NCI-H345 (cell line): ENCODE data around the gene ITGAE.

Source experiments
- DNase-seq: peaks from one replicate; lab custom pipeline; 2025; lab: John Stamatoyannopoulos, UW

Gene ITGAE

GRCh38 chr17:3817851-3818605 lies 17.0 kb upstream of the ITGAE start:
- DNase-seq = no peak

GRCh38 chr17:3815925-3816324 lies 14.9 kb upstream of the ITGAE start:
- no peak for DNase-seq

GRCh38 chr17:3815122-3815521 lies 14.1 kb upstream of the ITGAE start:
- DNase-seq = no peak

DNA sequence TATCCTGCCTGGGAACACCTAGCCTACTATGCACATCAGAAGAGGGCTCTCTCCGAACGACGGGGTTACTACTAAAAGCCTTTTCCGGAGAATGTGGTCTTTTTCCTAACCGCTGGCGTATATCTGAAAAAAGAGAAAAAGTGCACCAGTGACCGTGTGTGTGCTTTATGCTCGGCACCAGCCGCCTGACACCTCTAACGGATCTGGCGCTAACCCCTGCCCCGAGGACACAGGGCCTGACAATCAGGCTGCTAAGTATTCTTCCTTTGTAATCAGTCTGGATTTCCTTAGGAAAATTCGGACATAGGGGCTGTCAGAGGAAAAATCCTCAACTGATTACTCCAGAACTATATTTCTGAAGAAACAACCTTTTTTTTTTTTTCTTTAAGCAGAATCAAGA lies 13.4 kb upstream of the ITGAE start:
- DNase-seq = no peak

GRCh38 chr17:3813171-3813570 lies 12.2 kb upstream of the ITGAE start:
- DNase-seq = no peak

DNA sequence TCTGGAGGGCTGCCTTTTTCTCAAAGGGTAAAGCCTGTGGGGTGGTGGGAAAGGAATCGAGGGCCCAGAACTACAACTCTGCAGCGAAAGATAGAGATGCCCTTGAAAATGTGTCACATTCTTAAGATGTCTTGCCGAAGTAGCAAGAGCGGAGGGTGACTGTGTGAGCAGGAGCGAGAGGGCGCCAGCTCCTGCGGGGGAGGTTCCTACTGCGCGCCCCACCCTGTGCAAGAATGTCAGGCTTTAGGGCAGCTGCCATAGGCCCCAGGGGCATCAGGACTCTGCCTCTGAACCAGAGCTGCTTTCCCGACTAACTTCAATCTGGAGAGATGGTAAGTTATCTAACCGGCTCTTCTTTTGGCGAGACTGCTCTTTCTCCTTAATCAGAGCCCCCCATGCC lies 11.8 kb upstream of the ITGAE start:
- no peak for DNase-seq

GRCh38 chr17:3812284-3812683 lies 11.3 kb upstream of the ITGAE start:
- DNase-seq = no peak

DNA sequence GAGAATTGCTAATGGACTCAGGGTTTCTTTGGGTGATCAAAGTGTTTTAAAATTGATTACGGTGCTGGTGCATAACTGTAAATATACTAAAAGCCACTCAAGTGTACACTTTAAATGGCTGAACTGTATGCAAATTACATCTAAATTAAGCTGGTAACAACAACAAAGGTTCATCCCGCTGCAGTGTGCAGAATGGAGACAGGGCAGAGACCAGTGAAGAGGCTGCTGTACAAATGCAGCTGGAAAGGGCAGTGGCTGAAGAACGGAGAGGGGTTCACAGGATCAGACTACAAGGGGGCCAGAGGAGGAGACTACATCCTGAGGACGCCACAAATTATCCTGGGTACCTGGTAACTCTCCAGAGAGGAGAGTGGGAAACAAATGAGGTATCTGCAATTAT lies 9.0 kb upstream of the ITGAE start:
- no peak for DNase-seq

DNA sequence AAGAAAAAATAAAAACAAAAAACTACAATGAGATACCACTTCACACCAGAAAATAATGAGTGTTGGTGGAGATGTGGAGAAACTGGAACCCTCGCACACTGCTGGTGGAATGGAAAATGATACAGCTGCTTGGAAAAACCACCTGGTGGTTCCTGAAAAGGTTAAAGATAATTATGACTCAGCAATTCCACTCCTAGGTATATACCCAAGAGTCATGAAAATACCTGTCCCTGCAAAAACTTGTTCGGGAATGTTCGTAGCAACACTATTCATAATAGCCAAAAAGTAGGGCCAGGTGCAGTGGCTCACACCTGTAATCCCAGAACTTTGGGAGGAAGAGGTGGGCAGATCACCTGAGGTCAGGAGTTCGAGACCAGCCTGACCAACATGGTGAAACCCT lies 8.1 kb upstream of the ITGAE start:
- no peak for DNase-seq

DNA sequence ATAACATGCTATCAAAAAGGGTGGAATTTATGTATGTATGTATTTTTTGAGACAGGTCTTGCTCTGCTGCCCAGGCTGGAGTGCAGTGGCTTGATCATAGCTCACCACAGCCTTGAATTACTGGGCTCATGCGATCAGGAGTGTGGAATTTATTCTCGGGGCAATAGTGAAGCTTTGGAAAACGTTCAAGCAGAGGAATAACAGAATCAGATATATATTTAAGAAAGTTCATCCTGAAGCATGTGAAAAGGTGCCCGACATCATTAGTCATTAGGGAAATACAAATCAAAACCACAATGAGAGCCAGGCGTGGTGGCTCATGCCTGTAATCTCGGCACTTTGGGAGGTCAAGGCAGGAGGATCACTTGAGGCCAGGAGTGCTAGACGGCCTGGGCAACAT lies 7.7 kb upstream of the ITGAE start:
- no peak for DNase-seq

DNA sequence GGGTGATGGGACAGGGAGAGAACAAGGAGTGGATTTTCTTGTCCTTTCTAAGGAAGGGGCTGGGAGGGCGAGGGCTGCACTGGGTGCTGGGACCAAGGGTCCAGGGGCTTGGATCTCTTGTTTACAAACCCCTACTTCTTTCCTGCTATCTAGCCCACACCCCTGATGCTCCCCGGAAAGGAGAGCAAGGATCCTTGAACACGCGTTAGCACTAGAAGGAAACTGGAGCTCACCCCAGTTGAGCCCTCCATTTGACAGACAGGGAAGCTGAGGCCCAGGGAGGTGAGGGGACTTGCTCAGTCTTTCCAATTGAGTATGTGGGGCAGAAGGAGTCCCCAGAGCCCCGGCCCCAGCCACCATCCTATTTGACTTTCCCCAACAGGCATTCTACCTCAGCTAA lies 4.6 kb upstream of the ITGAE start:
- DNase-seq = no peak

DNA sequence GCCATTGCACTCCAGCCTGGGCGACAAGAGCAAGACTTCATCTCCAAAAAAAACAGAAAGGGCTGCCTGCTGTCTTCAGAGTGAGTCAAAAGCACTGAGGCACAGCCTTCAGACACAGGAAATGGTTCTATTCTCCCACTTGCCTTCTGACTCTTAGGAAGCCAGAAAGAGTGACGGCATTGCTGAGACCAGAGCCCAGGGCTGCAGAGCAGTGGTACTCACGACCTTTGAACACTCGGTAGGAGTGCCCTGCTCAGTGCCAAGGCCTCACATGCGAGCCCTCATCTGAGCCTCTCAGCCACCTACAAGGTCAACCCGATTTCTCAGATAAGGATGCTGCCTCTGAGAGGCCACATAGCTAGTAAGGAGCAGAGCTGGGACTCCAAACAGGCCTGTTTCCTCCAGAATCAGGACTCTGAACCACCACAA lies 3.5 kb upstream of the ITGAE start:
- no peak for DNase-seq

DNA sequence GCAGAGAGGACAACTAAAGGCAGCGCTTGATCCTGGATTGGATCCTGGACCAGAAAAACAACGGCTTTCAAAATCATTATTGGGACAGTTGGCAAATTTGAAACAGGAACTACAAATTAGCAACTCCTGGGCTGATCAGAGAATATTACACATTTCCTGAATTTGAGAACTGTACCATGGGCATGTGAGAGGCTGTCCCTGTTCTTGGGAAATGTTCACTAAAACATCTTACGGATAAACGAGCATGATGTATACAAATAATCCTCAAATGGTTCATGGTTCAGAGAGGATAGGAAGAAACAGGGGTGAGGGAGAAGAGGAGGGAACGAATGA lies 2.3 kb upstream of the ITGAE start:
- DNase-seq = no peak

GRCh38 chr17:3802461-3803307 lies 1.7 kb upstream of the ITGAE start:
- no peak for DNase-seq

DNA sequence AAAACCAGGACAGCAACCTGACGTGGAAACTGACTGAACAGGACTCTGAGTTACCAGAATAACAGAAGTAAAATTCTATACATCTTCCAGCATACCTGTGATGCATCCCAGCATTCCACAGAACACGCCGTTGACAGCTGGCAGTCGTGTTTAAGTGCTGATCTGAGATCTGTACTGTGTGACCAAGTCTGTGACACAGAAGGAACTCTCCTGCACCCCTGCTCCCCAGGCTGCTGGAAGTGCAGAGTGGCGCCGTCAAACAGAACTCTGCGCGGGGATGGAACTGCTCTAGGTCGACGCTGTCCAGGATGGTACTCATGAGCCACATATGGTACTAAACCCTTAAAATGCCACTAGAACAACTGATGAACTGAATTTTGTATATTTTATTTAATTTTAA lies 804 bp upstream of the ITGAE start:
- no peak for DNase-seq

DNA sequence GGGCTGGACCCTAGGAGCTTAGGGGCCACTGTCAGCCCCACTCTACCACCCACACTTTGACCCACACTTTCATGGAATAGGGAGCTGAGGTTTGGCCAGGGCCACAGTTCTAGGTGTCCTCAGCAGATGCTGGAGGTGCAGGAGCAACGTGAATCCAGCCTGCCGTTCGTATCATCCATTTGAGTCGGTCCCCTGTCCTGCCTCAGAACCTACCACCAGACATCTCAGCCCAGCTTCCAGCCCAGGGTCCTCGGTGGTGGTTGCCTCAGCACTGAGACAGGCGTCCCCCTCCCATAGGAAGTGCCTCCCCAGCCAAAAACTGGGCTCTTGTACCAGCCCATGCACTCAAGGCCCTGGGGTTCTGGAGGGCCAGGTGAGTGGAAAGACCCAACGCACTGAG lies 359 bp upstream of the ITGAE start:
- DNase-seq = no peak

DNA sequence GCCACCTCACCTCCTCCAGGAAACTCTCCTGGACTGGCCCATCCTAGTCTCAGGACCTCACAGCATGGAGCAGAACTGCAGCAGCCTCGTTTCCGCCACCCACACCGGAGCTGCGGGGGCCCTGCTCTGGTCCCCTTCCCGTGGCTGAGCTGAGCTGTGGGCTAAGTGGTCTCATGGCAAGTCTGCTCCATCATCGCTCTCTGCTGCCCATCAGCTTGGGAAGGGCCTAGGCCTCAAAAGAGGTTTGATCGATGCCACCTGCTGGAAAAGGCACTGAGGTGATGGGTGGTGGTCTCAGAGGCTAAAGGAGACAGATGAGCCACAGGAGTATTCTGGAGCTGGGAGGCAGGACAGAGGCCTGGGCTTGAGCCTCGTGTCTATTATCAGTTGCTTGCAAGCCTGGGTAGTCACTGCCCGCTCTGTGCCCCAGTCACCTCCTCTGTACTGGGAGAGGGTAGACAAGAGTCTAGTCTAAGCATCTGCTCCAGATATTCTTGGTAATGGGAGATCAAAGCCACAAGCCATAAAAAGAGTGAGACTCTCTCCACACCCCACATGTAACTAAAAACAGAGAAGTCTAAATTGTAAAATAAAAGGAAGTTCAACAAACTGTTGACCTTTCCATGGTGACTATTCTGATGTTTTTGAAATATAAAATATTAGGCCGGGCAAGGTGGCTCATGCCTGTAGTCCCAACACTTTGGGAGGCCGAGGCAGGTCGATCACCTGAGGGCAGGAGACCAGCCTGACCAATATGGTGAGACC lies 1.6 kb downstream of the ITGAE start:
- no peak for DNase-seq

GRCh38 chr17:3798273-3799180 lies 2.5 kb downstream of the ITGAE start:
- no peak for DNase-seq

DNA sequence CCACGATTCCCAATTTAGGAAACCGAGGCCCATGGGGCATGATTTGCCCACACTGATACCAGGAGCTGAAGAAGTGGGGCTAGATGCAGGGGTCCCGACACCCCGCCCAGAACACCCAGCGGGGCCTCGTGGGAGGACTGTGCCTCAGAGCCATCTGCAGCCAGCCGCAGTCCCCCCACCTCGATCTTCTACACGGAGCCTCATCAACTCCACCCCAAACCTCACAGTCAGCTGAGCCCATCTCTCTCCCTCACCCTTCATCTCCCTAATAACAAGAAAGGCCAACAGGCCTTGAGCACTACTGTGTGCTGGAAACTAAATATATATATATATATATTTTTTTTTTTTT lies 4.2 kb downstream of the ITGAE start:
- no peak for DNase-seq

DNA sequence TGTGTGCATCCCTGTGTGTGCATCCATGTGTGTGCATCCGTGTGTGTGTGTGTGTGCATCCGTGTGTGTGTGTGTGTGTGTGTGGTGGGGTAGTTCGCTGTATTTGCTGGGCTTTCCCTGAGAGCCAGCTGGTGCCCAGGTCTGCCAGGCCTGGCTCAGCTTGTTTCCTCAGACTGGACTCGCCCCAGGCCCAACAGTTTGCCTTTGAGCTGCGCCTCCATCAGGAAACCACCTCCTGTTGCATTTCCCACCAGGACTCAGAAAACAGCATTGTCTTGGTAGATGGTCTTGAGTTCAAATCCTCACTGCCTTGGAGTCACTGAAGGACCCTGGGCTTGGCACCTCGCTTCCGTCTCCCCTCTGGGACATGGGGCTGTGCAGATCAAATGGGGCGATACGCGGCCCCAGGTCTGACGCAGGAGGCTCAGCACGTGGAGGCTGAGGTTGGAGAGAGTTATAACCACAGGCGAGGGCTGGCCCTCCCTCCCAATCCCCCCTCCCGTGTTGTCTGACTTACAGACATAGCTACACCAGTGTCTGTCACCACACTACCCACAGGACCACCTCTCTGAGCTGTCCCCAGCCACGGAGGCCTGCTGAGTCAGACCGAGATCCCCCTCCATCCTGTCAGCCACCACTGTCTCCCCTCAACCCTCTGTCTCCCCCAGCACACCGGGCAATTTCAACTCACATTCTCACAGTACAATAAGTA lies 4.7 kb downstream of the ITGAE start:
- no peak for DNase-seq

DNA sequence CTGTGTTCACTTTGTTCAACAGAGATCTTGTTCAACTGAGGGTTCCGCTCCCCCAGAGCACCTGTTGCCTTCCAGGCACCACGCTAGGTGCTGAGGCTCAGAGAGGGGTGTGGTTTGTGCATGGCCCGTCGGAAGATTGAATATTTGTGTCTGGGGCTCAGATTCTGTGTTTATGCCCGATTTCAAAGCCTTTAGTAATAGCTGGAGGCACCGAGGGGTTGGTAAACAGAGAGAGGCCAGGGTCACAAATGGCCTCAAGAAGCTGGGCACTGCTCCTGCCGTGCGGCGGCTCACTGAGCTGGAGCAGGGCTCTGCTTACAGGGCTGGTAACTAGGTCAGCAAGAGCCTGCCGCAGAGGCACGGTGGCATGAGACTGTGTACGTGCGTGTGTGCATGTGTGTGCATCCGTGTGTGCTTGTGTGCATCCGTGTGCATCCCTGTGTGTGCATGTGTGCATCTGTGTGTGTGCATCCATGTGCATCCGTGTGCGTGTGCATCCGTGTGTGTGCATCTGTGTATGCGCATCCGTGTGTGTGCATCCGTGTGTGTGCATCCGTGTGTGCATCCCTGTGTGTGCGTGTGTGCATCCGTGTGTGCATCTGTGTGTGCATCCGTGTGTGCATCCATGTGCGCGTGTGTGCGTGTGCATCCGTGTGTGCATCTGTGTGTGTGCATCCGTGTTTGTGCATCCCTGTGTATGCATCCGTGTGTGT lies 5.4 kb downstream of the ITGAE start:
- DNase-seq = no peak
